Ureter (tissue), 1 donor: ENCODE data around the gene CAMTA1. TPM values are rescaled to one million over a fixed set of nuclear protein-coding genes. Genes with fewer than 3 reads are reported as not detected.
A peak's percentile ranks its signal among the peaks of the same experiment; 100 is the strongest.

Experiments used
- DNase-seq: peaks from one replicate; pipeline ENCODE4 v3.0.0-alpha.2; 2020; ENCODE audit warnings: low spot score
- total RNA-seq: library from RNA; stranded (reverse); gene quantifications from one replicate; pipeline ENCODE4 v1.2.4, GENCODE V29; 2023
- donor health status: DM: yes; HTN: yes; CAD: no.

Gene CAMTA1
- total RNA-seq, 1 donor from 2014 or later: 88.1 TPM

DNA sequence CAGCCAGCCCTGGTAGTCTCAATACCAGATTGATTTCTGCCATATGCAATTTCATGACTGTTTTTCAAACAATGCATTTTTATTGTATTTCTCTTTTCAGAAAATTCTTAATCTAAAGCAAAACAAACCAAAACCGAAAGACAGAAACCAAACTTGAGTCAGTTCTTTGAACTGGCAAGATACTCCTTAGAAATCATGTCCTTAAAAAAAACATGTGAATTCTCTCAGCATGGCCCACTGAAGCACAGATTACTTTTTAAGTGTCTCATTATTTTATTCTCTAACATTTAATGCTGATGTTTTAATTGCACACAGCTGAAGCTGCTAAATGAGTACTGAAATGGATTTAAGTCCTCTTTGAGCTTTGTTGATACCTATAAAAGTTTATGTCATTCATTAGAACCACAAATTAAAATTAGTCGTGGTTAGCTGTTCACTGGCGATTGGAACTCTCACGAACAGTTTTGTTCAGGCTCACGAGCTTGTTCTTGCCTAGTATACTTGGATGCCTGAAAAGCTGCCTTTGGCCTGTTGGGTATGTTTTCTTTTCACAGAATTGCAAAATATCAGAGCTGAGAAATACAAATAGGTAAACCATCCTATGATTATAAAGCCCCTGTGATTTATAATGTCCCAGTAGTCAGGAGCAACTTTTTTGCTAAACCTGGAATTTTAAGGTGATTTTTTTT is 87.5 kb downstream of the CAMTA1 start:
- DNase-seq: no peak

DNA sequence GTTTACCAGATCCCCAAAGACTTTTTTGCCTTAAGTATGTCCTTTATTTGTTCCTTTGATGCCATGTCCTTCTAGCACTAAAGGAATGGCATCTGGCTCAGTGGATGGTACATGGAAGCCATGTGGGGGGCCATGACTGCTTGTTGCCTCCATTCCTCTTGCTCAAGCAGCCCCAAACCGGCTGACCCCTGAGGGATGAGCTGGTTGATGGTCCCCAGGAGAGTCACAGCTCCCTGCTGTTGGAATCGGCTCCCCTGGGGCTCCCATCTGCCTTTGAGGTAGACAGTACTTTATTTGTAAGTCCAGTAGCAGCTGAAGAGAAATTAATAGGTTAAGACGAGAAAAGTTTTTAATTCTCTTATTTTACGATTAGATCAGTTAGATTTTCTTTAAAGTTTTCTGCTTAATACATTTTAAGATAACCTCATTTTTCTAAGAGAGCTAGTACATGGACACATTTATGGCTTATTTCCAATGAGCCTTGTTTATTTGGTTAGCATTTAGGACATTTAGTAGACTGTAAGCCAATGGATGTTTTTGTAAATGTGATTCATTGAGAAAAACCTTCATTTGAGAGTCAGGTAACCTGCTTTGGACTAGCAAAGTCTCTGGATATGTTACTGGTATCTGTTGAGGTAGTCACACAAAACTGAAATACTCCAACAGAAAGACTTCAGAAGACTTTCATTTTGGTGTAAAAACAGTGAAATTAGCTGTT is 88.2 kb downstream of the CAMTA1 start:
- no peak for DNase-seq

DNA sequence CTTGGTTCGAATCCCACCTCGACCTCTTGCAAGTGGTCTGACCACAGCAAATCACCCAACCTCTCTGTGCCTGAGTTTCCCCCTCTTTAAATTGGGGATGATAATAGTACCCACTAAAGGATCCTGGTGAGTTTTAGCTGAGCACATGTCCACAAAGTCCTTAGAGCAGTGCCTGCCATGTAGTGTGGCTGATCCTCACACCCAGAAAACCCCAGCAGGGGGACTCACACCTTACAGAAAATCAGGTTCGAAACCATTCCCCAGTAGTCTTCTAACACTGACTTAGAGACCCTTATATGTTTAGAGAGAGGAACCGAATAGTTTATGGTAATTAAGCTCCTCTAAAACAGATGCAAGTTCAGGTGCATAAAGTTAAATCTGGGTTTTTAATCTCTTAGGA is 89.0 kb downstream of the CAMTA1 start:
- no peak for DNase-seq

DNA sequence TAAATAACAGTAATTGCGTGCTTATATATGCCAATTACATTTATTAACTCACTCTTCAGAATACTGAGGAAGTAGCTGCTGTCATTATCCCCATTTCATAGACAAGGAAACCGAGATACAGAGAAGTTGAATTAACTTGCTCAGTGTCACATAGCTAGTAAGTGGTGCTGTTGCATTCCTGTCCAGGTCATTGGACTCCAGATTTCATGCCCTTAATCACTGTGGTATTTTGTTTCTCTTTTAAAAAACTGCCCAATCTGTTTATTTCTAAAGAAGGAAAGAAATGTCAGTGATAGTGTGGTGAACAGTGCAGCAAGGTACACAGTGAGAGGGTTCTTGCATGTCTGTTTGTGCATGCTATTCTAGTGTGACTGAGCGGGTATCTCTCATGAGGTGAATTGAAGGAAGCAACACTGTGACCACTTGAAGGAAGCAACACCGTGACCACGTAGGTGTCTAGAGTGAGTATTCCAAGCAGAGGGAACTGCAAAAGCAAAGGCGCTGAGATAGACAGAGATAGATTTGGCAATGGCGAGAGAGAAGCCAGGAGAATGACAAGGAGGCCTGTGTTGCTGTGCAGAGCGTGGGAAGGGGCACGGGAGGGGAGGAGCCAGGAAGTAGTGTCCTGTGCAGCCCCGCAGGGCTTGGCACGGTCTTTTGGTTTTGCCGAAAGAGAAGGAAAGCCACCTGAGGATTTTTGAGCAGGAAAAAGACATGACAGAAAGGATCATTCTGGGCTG is 95.9 kb downstream of the CAMTA1 start:
- no peak for DNase-seq

GRCh38 chr1:6882414-6882813 is 97.2 kb downstream of the CAMTA1 start:
- DNase-seq: no peak

DNA sequence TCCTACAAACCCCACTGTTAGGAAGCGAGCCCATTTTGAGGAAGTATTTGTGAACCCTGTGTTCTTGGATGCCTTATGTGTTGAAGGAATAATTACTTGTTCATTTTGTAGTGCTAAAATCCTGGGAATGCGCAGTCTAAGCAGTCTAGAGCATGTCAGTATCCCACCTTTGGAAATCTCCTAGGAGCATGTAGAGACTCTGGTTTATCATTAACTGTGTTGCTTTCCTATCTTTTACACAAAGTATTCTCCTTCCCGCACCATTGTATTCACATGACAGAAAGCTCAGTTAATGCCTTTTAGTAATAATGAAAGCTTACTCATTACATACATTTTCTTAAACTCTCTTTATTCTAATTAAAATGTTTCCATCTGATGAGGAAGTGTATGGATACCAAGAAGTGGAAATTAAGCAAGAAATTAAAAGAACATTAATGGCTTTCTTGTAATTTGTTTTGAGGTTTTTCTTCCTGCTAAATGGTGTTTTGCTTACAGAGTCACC is 99.4 kb downstream of the CAMTA1 start:
- DNase-seq: no peak

DNA sequence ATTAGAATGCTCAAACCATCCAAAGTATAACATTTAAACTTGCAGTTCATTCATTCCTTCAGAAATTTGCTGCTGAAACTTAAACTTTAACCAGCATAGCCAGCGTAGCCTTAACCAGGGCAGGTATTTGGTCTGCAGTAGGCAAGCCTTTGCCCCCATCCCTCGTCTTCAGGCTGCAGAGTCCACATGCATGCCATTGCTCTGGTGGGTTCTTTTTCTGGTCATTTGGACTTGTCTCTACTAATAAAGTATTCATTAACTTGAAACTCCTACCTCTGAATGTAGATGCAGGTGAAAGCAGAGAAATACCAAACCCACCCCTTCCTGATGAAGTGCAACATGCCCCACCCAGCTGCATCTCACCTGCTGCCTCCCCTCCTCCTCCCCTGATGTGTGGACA is 100.2 kb downstream of the CAMTA1 start:
- DNase-seq: no peak

DNA sequence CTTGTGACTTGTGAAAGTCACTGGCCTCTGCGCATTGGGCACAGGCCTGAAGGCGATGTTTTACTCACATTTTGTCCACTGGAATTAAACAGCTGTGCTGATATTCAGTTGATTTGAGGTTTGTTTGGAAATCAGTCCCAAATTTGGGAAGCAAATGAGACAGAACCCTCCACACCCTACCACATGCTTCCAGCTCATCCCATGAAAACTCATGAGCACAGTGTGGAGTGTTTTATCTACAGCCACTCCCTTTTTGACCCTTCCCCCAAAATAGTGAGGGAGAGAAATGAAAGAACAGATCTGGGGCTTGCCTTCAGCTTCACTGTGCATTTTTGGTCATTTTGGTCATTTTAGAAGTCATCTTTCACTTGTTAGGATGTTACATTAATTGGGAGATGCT is 101.3 kb downstream of the CAMTA1 start:
- no peak for DNase-seq

GRCh38 chr1:6888268-6888667 is 103.0 kb downstream of the CAMTA1 start:
- no peak for DNase-seq

- DNase-seq: no peak
Measured at GRCh38 chr1:6888870-6889269, 103.6 kb downstream of the CAMTA1 start.

DNA sequence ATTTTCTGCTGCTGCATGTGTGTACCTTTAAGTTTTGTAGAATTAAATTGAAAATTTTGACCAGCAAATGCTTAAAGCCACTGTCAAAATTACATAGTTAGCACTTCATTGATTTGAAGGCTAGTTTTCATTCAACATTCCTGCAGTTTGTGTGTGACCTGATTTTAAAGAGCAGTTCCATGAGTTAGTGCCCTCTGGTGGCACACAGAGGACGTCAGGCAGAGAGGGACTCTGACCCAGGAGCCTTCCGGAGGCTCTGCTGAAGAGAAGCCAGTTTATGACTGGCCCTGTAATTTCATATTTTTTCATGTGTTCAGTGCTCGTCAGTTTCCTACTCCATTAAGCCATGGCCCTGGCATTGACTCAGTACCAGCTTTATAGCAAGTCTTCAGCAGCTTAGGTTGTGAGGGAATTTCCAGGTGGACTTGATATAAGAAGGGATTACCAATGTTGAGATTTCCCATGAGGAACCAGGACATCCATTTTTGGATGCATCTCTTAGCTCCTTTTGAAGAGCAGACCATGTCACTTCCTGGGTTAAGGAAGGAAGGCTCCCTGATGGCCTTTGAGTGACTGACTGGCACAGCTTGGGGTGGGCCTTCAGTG is 104.7 kb downstream of the CAMTA1 start:
- peak; percentile 61 for DNase-seq

GRCh38 chr1:6890686-6891085 is 105.4 kb downstream of the CAMTA1 start:
- no peak for DNase-seq

GRCh38 chr1:6891781-6892579 is 106.7 kb downstream of the CAMTA1 start:
- DNase-seq: no peak

DNA sequence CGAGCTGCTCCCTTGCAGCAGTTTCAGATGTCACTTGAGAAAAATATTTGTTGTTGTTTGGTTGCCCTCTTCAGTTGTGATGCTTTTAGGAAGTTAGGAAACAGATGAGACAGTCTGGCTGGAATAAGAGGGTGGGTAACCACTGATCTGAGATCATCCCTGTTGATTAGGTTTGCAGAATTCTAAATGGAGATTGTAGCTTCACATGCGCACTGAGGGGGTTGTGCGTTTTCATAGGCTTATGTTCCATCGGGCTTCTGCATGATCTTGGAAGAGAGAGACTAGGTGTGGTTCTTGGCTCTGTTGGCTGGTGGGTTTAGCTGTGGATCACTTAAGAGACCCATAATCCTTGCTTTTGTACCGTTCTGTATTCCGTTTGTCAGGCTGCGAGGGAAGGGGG is 108.1 kb downstream of the CAMTA1 start:
- no peak for DNase-seq

- no peak for DNase-seq
Measured at GRCh38 chr1:6897138-6897537, 111.9 kb downstream of the CAMTA1 start.

DNA sequence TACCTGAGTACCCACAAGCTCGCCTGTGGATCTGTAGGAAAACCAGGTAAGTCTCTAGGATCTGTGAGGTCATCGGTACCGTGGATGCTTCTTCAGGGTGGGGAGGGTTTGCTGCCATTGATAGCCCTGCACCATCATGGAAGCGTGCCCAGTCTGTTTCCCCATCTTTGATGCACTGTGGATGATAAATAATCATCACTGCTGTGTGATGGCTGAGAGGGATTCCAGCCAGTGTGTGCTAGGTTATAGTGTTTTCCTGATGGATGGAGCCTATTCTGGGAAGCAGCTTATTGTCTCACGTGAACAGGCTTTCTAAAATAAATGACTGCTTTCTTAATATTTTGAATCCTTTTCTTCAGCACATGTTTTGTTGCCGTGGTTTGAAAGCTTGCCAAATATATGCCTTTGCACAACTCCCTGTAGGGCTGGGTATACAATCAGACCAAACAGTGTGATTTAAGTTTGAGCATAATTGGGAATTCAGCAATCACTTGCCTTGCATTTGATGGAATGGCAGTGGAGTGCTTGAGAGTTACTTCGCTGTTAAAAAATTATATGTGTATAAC is 113.8 kb downstream of the CAMTA1 start:
- no peak for DNase-seq

DNA sequence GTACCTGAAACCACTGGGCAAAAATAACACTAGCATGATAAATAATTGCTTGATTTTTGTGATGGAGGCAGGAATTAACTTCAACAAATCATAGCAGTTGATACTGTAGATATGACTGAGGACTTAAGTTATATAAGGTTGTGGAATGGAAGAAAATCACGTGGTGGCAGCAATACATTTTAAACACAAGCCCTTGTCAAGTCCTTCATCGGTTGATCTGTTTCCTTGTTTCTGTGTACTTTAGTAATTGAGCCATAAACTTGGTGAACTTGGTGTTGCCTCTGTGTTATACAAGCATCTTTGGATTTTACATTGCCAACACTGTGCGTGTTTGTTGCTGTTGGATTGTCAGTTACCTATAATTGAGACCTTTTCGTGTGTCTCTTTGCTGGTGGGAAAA is 114.4 kb downstream of the CAMTA1 start:
- DNase-seq: no peak

- no peak for DNase-seq
Measured at GRCh38 chr1:6902153-6902552, 116.9 kb downstream of the CAMTA1 start.

- DNase-seq: no peak
Measured at GRCh38 chr1:6904476-6905170, 119.4 kb downstream of the CAMTA1 start.

- no peak for DNase-seq
Measured at GRCh38 chr1:6905331-6905730, 120.1 kb downstream of the CAMTA1 start.
